GM21447 (cell line): ENCODE data around the gene PTPRJ.

Source experiments
- ATAC-seq: cut with Tn5 transposase; IDR thresholded peaks from one replicate; pipeline ENCODE4 v1.9.1; 2021; ENCODE audit not compliant: unreplicated experiment

Gene PTPRJ

GRCh38 chr11:48142889-48143288 is 162.5 kb downstream of the PTPRJ start:
- ATAC-seq, result no peak

GRCh38 chr11:48148749-48149148 is 168.4 kb downstream of the PTPRJ start:
- no peak for ATAC-seq

GRCh38 chr11:48150213-48150612 is 169.9 kb downstream of the PTPRJ start:
- no peak for ATAC-seq

DNA sequence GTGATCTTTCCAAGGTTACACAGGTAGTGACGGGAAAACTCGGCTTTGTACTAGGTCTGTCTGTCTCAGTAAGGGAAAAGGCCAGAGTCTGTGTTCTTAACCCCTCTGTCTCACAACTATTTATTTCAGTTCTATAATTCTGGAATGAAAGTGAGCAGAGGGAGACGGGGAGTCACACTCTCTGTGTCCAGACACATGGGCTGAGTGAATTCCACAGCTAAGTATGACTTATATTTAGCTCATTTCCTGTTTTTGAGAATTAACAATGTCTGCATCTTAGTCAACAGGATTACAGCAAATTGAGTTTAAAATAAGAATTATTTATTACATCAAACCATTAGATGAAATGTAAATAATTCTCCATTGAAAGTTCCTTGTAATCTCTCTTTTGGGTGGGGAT is 173.8 kb downstream of the PTPRJ start:
- ATAC-seq, result no peak

- ATAC-seq, result no peak
Measured at GRCh38 chr11:48161951-48162884, 181.9 kb downstream of the PTPRJ start.

GRCh38 chr11:48162885-48163268 is 182.5 kb downstream of the PTPRJ start:
- ATAC-seq, result no peak

DNA sequence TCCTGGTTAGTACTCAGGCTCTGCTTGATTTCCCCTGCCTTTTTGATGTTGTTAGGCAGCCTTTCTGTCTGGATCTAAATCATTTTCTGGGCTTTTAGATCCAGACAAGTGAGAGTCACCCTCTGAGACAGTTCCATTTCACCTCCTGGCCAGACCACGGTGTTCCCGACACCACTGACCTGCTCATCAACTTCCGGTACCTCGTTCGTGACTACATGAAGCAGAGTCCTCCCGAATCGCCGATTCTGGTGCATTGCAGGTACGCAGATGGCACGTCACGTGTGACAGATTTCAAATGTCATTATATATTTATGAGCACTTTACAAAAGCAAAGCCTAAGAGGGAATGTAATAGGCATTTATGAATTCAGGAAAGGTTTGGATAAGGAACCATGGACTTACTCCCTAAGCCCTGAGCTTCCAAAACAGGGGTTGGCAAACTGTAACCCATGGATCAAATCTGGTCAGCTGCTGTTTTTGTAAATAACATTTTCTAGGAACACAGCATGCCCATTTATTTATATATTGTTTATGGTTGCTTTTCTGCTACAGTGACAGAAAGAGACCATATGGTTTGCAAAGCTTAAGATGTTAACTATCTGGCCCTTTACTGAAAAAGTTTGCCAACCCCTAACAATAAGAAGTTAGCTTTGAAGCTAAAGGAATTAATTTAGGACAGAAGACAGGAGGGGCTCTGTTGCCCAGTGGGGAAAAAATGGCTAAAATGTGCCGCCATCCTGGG is 183.2 kb downstream of the PTPRJ start:
- no peak for ATAC-seq

GRCh38 chr11:48164836-48165235 is 184.5 kb downstream of the PTPRJ start:
- no peak for ATAC-seq

GRCh38 chr11:48165426-48165825 is 185.1 kb downstream of the PTPRJ start:
- no peak for ATAC-seq

- no peak for ATAC-seq
Measured at GRCh38 chr11:48167380-48167779, 187.0 kb downstream of the PTPRJ start.

DNA sequence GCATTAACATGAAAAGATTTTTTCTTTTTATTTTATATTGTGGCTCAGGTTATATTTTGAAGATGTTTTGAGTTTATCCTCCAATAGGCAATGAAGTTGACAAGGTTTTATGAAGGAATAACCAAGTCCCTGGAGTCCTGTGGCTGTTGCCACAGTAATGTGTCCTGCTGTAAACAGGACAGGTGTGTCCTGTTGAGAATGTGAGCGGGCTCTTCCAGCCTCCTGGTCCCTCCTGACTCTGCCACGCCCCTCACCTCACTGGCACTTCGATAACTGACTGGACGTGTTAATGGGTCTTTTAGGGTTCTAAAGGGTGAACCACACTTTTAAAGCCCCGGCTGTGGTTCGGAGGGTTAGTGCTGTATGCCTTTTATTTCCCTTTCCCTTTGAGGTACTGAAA is 188.5 kb downstream of the PTPRJ start:
- ATAC-seq, result no peak

GRCh38 chr11:48169259-48169658 is 188.9 kb downstream of the PTPRJ start:
- ATAC-seq, result no peak

DNA sequence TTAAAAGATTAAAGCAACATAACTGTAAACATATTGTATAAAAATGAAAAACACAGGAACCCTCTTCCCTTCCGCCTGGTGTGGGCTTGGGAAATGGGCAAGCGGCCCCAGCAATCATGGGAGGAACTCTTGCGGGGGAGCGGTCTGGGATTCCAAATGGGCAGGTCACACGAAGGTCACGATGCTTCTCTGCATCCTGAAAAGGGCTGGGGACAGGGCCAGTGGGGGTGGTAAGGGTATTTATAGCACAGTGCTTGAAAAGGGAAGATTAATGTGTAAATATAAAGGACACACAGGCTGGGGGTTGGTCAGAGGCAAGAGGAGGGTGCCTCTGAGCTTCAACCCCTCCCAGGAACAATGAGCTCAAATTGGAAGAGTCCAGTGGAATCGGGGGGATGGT is 189.4 kb downstream of the PTPRJ start:
- ATAC-seq, result no peak

DNA sequence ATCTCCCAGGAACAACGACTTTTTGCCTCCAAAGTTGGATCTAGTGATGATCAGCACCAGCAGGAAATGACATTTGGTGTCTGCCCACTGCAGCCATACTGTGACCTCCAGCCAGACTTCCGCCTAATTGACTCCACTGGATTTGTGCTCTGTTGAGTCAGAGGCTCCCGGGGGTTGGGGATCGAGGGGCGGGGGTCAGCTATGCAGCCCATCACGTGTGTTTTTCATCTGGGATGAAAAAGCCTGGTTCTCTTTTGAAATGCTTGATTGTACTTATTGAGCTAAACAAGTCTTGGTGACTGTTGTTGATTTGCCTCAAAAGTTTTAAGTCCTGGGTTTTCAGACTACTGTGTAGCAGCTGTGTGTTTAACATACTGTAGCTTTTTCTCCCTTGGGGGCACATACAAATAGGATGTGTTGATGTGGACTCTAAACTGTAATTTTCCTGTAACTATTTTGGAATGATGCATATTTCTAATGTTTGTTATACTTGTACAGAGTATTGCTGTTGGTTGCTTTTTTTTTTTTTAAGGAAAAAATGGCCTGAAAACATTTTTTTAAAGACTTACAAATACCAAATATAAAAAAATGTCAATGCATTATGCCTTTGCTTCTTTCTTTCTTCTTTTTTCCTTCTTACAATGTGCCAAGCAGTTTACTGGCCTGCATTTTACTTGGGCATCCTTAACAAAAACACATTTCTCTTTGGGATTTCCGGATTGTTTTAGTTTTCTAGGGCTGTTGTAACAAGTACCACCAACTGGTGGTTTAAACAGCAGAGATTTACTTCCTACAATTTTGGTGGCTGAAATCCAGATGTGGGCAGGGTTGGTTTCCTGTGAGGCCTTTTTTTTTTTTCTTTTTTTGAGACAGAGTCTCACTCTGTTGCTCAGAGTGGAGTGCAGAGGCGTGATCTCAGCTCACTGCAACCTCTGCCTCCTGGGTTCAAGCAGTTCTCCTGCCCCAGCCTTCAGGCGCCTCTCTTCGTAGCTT is 190.2 kb downstream of the PTPRJ start:
- no peak for ATAC-seq

DNA sequence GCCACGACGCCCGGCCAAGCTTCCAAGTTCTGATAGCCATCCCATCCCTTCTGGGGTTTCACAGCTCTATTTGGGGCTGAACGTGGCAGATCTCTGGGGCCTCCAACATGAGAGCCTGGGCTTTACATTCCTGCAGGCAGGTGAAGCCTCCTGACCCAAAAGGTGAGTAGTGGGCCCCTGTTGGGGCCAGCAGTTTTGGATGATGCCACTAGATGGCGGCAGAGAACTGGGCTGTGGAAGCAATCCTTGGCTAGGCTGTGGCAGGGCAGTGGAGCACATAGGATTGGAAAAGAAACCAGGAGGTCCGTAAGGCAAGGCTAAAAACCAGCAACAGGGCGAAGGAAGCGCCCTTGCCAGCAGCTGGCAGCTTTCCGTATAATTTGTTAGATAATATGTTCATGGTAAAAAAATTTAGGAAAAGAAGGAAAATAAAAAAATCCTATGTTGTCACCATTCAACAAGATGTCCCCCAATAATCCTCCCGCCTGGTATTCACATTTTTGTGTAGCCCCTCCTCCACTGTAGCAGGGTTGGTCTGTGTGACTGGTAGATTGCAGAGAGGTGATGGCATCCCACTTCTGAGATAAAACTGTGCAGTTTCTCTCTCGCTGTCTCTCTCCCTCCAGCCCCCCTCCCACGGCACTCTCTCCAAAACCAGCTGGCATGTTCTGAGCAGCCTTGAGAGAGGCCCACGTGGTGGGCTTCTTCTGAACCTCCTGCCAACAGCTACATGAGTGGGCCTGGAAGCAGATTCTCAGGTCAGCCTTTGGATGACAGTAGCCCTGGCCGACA is 192.7 kb downstream of the PTPRJ start:
- peak; percentile 67 for ATAC-seq

GRCh38 chr11:48177661-48178060 is 197.3 kb downstream of the PTPRJ start:
- ATAC-seq, result no peak

DNA sequence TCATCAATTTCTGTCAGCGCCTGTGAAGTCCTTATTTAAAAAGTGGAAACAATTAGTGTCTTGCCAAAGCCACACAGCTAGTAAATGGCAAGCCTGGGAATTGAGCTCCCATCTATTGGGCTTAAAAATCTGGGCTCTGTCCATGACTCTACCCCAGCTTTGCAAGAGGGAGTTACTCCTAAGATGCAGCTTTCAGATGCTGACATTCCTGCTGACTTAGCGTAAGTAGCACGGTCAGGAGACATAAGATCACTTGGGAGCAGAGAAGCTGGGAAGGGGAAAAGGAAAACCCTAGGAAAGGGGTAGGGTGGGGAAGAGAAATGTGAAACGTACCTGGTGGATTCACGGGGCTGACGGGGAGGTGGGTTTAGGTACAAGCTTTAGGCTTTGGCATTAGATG is 200.3 kb downstream of the PTPRJ start:
- ATAC-seq, result no peak

- ATAC-seq, result no peak
Measured at GRCh38 chr11:48182860-48183526, 202.6 kb downstream of the PTPRJ start.

GRCh38 chr11:48184452-48184851 is 204.1 kb downstream of the PTPRJ start:
- ATAC-seq, result no peak
